ENCODE results near the gene APOOL.
"Not testable (repeated sequence)": the region's sequence is repeated elsewhere in the genome, so short reads cannot be mapped to it uniquely, and the experiment has no call there.

The APOOL gene

DNA sequence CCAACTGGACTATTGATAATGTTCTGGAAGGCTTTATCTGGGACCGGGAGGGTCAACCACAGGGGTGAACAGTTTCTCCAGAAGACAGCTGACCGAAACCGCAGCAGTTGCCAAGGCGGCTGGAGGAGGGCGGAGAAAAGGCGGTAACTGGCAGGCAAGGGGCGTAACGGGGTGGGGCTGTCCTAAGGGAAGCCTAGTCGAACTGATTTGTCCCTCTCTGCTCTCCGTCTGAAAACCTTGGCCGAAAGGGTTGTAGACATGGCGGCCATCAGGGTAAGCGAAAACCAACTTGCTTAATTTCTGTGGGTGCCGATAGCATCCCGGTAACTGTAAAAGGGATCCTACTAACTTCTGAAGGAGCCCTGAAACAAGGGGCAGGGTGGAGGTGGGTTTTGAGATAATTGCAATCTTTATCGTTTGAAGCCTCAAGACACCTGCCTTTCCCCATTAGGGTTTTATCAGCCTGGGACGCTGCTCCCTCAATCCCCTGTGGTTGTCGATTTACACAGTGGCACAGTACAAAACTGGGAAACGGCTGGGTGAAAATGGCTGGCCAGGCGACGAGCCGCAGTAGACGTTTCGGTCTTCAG lies at the start of gene APOOL:
Gene APOOL (plus strand): TSS at position 223 of the 590 bp plus-strand sequence. CDS start 36 bp downstream, at position 259.
- peak; percentile 68 to 70 for DNase-seq

GRCh38 chrX:84956304-84956703 lies 47.4 kb upstream of the APOOL start:
- DNase-seq = no peak

- no peak for DNase-seq
These were observed 28.9 kb upstream of the APOOL start for GRCh38 chrX:84974803-84975202.

GRCh38 chrX:84991739-84992138 lies 11.9 kb upstream of the APOOL start:
- DNase-seq = not testable (repeated sequence)

GRCh38 chrX:84993150-84993549 lies 10.5 kb upstream of the APOOL start:
- DNase-seq = no peak

- no peak for DNase-seq
These were observed 2.3 kb upstream of the APOOL start for GRCh38 chrX:85001344-85001743.

DNA sequence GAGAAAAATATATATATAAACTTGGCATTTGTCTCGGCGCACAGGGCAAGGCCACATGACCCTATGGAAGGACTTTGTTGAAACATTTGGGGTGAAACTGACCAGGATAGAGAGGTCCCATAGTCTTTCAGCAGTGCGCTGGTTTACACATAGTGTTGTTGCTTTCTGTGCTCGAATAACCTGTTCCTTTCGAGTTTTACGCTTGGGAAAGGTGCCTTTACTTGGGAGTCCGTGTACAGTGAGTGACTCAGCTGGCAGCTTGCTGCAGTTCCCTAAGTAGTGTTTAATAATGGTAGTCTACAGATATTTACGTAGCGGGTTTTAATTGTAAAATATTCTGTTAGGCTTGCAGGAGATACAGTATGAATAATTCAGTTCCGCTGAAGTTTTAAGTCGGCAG lies 578 bp downstream of the APOOL start:
- DNase-seq = no peak

GRCh38 chrX:85012098-85012497 lies 8.4 kb downstream of the APOOL start:
- DNase-seq = no peak

DNA sequence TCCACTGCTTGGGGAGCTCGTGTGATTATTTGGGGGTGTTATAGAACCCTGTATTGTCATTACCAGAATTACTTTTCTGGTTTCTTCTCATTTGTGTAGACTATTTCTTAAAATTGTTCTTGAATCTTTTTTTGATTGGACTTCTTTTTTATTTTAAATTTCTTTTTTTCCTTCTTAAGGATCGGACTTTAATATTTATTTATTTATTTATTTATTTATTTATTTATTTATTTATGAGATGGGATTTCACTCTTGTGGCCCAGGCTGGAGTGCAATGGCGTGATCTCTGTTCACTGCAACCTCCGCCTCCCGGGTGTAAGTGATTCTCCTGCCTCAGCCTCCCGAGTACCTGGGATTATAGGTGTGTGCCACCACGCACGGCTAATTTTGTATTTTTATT lies 11.7 kb downstream of the APOOL start:
- DNase-seq = not testable (repeated sequence)

DNA sequence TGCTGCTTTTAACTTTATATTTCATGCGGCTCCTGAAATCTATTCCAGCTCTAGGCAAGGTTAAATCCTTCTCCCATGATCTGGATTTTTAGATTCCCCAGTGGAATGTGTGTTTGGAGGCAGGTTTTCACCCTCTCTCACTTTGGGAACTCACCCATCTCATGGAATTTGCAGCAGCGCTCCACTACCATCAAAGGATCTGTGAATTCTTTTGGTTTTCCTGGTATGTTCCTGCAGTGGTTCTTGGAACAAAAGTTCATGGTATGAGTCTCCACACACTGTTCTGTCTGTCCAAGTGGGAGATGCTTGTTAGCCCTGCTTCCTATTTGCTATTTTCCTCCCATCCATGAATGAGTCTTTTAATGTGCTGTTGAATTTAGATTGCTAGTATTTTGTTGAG lies 14.0 kb downstream of the APOOL start:
- DNase-seq = no peak

DNA sequence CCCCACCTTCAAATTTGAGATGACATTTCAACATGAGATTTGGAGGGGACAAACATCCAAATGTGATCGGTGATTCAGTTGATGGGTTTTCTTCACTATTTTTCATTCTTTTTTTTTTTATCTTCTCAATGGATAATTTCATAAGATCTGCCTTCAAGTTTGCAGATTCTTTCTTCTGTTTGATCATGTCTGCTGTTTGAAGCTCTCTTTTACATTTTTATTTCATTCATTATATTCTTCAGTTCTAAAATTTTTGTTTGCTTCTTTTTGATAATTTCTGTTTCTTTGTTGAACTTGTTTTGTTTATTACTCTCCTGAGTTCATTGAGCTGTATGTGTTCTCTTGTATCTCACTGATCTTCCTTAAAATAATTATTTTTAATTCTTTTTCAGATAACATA lies 14.8 kb downstream of the APOOL start:
- no peak for DNase-seq

GRCh38 chrX:85020216-85020615 lies 16.5 kb downstream of the APOOL start:
- DNase-seq = no peak

- DNase-seq = no peak
These were observed 20.4 kb downstream of the APOOL start for GRCh38 chrX:85024044-85024443.

DNA sequence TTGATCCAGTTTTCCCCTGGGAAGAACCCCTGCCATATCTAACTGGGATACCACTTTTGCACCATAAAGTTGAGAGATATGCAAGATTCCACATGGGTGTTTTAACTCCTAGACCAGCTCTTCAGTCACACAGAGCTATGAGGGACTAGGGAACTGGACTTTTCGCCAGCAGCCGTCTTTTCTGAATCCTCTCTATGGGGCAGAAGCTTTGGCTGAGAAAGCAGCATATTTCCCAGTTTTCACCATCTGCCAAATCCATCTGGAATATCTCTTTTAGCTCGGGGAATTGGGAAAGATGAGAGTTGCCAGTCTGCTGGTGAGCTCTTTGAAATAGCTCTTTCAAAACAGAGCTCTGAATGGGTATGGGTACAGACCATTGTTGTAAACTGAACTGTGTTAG lies 20.9 kb downstream of the APOOL start:
- no peak for DNase-seq

GRCh38 chrX:85026170-85026569 lies 22.5 kb downstream of the APOOL start:
- no peak for DNase-seq

DNA sequence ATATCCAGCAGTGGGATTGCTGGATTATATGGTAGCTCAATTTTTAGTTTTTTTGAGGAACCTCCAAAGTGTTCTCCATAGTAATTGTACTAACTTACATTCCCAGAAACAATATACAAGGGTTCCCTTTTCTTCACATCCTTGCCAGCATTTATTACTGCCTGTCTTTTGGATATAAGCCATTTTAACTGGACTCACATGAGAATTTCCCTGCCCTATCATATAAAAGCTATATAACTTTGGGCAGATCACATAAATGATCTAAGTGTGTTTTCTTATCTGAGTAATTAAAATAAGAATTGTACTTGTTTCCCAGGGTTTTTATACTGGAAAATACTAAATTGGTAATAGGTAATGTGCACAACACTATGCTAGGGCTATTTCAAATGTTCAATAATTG lies 25.4 kb downstream of the APOOL start:
- no peak for DNase-seq

DNA sequence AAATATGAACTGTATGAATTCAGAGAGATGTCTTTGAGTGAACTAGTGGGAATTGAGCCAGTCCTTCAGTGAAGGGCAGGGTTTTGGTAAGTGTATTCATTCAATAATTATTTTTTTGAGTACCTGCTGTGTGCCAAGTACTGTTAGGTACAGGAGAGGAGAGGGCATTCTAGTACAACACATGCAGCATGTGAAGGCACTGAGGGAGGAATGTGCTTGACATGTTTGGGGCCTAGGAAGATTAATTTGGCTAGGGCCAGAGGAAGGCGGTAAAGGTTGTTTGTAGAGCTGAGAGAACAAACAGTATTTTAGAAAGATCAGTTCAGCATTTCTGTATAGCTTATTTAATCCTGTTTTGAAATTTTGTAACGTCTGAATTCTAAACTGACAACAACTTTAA lies 27.8 kb downstream of the APOOL start:
- no peak for DNase-seq

GRCh38 chrX:85037114-85037513 lies 33.4 kb downstream of the APOOL start:
- DNase-seq = no peak

GRCh38 chrX:85051627-85052026 lies 48.0 kb downstream of the APOOL start:
- DNase-seq = no peak

GRCh38 chrX:85052205-85052604 lies 48.5 kb downstream of the APOOL start:
- no peak for DNase-seq

GRCh38 chrX:85052636-85053343 lies 49.1 kb downstream of the APOOL start:
- no peak for DNase-seq

- DNase-seq = no peak
These were observed 62.0 kb downstream of the APOOL start for GRCh38 chrX:85065512-85066198.

DNA sequence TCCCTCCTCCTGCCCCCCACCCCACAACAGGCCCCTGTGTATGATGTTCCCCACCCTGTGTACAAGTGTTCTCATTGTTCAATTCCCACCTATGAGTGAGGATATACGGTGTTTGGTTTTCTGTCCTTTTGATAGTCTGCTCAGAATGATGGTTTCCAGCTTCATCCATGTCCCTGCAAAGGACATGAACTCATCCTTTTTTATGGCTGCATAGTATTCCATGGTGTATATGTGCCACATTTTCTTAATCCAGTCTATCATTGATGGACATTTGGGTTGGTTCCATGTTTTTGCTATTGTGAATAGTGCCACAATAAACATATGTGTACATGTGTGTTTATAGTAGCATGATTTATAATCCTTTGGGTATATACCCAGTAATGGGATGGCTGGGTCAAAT lies 73.6 kb downstream of the APOOL start:
- DNase-seq = not testable (repeated sequence)

DNA sequence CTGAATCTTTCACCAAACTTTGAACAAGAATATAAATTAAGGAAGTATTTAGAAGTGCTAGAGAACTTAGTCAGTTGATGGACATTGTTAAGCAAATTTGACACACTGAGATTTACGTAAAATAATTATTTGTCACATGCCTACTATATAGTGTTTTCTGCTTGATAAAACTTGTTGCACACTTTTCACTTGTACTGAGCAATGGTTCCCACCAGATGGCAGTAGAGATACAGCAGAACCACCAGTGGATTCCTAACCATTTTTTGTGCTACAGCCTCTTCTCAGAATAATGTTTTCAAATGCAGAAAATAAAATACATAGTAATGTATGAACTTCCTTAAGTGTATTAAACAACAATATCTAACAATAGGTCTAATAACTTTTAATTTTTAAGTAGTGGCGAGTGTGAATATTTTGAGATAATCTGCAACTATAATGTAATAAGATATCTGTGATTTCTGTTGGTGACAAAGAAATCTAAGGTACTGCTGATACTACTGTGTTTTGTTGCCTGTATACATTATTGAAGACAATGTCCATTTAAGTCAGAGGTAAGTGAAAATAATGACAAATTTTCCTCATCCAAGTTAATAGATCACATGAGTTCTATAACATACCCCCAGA lies 81.2 kb downstream of the APOOL start:
- no peak for DNase-seq
